ENCODE results near the gene MCF2L2.
A peak's percentile ranks its signal among the peaks of the same experiment; 100 is the strongest.
"Not testable (repeated sequence)": the region's sequence is repeated elsewhere in the genome, so short reads cannot be mapped to it uniquely, and the experiment has no call there.

MCF2L2 gene

DNA sequence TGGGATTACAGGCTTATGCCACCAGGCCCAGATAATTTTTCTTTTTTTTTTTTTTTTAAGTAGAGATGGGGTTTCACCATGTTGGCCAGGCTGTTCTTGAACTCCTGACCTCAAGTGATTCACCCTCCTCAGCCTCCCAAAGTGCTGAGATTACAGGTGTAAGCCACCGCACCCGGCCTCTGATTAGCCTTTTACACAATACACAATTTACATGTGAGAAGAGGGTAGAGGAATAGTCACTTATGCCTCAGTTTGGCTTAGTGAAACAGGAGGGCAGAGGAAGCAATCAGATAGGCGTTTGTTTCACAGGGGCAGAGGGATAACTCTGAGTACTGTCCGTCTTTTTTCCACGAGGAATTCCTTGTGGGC lies 56.8 kb downstream of the MCF2L2 start:
- not testable (repeated sequence) for DNase-seq

DNA sequence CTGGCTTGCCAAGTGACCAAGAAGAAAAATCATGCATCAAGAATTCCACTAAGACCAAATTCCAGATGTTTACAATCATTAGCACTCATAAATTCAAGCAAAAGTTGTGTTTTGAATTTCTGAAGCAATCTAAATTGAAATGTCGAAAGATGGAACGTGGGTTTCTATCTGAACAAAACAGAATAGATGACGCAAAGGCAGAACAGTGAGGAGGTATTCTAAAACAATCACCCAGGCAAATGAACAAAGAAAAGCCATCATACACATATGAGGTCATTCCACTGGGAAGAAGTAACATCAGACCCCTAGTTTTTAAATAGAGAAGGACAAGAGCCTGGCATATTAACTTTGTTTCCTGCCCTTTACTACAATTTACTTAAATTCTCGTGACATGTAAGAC lies 58.0 kb downstream of the MCF2L2 start:
- no peak for DNase-seq

DNA sequence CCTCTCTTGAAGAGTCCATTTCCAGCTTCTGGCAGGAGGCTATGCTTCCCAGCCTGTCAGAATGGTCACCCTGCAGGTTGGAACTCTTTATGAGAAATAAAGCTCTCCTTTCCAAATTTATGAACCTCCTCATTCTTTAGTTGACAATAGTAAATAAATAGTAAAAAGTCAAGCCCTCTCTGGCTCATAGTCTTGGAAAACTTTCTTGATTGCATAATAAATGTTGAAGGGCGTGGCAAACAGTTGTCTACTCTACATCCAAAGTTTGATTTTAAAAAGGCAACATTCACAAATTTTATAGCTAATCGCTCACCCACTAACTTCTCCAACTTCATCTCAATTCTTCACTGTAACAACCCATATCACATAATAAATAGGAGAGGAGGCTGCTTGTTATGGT lies 58.8 kb downstream of the MCF2L2 start:
- no peak for DNase-seq

DNA sequence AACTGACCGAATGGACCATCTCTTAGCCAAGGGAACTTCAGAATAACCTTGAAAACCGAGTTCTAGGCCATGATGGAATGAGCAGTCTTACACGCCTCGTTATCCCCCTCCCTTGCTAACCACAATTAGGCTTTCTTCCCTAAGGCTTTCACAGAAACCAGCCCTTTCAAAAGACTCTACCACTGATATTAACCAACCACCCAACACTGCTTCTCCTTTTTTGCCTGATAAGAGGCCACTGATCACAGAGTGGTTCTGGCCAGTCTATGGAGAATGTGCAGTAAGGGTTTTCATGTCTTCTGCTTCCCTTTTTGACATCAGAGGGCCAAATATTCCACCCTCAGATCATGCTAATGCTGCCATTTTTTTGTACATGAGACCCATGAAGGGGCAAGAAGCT lies 59.3 kb downstream of the MCF2L2 start:
- DNase-seq = peak in 1 of 51 donors; percentile 5

DNA sequence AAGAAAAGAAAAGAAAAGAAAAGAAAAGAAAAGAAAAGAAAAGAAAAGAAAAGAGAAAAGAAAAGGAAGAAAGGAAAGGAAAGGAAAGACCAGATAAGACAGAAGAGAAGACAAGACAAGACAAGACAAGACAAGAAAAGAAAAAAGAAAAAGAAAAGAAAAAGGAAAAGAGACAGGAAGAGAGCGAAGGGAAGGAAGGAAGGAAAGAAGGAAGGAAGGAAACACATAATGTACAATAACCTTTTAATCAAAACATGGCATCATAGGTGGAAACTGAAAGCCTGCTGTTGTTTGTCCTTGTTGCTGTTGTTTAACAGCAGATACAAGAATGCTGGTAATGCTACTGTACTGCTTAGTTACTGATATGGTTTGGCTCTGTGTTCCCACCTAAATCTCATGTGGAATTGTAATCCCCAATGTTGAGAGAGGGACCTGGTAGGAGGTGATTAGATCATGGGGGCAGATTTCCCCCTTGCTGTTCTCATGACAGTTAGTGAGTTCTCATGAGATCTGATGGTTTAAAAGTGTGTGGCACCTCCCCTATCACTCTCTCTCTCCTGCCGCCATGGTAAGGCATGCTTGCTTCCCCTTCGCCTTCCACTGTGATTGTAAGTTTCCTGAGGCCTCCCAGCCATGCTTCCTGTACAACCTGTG lies 67.3 kb downstream of the MCF2L2 start:
- no peak for DNase-seq

DNA sequence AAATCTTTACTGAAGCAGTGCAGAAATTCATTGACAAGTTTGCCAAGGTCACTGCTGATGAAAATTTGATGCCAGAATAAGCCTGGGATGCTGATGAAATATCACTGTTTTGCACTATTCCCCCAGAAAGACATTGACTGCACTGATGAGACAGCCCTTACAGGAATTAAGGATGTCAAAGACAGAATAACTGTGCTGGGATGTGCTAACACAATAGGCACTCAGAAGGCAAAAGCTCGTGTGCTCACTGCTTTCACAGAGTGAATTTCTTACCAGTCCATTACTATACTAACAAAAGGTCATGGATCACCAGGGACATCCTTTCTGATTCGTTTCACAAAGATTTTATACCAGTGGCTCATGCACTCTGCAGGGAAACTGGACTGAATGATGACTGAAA lies 69.4 kb downstream of the MCF2L2 start:
- DNase-seq = no peak

DNA sequence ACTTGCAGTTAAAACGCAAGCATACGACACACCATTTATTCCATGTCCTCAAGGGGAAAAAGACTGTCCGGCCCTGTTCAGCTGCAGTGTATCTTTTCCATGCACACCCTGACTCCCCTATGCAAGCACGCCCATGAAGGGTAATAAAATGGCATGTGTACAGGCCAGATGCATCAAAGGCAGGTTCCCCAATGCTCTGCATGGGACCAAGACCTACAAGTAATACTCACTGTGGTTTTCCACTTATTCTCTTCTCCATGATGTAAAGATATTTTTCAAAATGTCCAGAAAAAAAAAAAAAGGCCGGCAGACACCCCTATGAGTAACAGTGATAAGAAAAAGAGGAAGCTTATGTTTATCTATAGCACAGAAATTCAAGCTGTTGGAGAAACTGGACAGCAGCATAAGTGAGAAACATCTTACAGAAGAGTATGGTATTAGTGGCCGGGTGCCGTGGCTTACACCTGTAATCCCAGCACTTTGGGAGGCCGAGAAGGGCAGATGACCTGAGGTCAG lies 70.8 kb downstream of the MCF2L2 start:
- no peak for DNase-seq

DNA sequence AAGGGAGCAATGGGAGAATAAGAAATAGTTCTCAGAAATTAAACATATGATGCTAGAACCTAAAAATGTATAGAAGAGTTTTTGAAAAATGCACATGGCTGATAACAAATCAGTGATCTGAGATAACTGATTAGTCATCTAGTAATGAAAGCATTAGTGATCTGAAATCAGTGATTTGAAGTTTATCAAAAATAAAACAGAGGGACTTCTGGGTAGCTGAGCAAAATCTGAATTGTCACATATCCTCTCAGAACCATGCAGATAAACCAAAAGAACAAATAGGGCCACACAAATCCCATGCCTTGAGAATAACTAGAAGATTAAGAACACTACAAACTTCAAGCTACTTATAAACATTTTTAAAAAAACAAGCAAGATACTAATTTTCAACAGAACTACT lies 71.5 kb downstream of the MCF2L2 start:
- no peak for DNase-seq

DNA sequence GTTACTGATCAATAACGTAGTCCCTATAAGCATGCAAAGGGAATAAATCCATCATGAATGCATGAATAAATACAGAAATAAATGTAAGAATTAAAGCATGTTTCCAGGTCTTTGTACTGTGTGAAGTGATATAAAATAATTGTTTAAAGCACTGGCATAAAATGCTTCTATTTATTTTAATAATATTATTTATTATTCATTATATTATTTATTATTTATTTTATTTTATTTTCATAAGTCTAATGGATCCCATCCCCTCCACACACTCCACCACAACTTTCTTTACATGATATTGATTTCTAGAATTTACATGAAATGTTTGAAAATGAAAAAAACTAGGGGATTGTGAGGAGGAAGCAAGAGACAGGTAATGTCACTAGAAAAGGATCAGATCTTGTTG lies 73.5 kb downstream of the MCF2L2 start:
- DNase-seq = no peak

DNA sequence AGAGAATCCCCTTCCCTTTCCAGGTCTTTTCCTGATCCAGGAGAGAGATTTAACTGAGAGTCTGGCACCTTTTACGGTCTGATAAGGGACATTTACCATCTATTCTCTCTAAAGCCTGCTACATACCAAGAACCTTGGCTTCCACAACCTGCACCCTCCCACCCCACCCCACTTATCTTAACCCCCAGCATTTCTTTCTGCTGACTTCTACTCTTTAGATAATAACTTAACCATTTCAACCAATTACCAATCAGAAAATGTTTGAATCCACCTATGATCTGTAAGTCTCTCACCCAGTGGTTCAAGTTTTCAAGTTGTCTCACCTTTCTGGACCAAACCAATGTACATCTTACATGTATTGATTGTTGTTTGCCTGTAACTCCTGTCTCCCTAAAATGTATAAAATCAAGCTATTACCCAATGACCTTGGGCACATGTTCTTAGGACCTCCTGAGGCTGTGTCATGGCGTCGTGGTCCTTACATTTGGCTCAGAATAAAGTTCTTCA lies 74.0 kb downstream of the MCF2L2 start:
- no peak for DNase-seq

DNA sequence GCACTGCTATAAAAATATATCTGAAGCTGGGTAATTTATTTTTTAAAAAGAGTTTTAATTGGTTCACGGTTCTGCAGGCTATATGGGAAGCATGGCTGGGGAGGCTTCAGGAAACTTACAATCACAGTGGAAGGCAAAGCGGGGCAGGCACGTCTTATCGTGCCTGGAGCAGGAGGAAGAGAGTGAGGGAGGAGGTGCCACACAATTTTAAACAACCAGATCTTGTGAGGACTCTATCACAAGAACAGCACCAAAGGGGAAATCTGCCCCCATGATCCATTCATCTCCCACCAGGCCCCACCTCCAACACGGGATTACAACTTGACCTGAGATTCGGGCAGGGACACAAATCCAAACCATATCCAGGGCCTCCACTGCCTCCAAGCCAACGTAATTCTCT lies 75.0 kb downstream of the MCF2L2 start:
- DNase-seq = no peak

DNA sequence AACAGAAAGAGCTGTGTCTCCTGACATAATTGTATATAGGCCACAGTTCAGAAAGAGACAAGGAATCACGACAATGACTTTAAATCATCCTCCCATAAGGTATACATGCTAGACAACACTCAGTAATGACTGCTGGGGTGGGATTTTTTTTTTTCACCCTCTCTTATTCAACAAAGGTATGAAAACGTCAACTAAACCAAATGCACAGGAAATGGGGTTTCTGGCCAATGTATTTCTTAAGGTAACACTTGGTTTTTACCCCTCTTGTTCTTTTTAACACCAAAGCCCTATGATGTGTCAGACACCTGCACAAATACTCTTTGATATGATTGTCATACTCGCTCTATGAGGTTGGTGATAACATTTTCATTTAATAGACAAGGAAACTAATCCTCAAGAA lies 78.3 kb downstream of the MCF2L2 start:
- no peak for DNase-seq

DNA sequence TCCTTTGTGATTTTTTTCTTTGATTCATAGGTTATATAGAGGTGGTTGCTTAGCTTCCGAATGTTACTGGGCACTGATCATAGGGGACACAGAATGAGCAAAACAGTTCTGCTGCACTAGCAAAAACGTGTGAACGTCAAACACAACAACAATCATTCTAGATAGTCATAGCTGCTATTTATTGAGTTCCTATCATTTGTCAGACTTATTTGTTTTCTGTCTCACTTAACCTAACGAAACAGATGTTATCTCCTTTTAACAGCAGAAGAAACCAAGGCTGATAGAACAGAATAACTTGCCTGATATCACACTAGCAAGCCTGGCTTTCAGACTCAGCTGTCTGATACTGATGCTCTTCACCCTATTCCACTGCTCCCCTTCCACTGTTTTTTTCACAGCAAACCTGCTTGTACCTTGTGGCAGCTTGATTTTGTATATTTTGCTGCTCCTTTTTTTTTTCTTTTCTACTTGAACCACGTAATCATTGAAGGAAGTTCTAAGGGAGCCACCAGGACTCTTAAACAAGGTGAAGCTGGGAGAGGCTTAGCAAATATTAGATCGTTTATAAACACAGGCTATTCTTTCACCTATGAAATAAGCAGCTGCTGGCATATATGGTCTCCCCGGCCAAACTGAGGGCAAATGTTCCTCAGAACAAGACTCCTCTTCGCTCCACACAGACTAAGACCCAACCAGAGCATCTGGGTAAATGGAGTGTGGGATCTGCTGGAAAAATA lies 78.8 kb downstream of the MCF2L2 start:
- DNase-seq = no peak

DNA sequence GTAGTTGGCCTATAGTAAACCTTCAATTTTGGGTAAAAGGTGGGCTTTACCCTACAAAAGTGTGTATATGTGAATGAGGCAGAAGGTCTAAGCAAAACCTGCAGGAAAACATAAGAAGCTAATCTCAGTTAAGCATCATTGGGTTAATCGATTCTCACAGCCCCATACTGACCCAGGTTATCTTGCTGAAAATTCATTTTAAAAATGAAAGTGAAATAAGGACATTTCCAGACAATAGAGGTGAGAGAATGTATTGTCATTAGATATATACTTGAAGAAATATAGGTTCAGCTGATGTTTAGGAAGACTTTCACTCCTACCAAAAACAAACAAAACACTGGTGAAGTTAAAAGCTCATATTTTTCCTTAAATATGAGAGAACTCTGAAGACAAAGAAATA lies 85.6 kb downstream of the MCF2L2 start:
- DNase-seq = no peak

DNA sequence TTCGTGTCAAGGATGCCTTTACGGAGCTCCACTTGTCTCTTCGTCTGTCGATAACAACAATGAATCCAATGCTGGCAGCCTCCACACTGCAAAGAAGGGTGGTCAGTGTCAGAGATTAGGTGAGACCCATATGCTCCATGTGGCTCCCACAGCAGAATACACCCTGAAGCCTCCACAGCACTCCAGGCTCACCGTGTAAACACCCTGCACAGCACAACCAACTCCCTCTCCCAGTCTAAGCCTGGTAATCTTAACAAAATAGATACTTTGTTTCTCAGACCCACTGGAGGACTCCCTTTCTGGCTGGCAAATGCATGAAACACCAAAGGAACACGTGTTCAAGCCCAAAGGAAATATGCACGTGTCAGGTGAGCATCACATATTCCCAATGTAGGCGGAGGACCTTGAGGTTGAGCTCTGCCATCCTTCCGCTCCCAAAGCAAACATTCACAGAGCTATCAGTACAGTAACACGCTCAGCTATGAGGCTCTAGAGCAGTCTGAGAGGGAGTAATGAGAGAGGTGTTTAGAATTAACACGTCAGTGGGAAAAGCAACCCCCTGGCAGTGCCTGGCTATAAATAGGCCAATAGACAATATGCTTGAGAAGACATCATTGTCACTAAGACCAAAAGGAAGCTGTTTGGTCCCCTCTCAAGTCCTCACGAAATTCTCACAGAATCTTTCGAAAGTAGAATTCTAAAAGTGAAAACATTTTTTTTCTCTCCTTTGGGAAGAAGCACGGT lies 86.7 kb downstream of the MCF2L2 start:
- no peak for DNase-seq

DNA sequence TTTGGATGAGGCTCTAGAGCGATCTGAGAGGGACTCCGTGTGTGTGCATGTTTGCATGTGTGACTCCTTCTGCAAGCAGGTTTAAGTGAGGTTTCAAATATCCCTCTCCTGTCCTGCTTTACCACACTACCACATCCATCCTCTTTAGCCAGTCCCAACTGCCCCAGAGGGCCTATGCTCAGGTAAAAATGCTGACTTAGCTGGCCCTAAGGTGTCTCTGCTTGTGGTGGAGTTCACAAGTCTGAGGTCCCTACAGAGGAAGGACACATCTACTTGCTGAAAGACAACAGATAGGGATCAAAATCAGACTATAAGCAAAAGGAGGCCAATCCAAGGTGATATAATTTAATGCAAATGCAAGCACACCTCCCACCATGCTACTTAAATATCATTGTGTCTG lies 88.2 kb downstream of the MCF2L2 start:
- DNase-seq = no peak

DNA sequence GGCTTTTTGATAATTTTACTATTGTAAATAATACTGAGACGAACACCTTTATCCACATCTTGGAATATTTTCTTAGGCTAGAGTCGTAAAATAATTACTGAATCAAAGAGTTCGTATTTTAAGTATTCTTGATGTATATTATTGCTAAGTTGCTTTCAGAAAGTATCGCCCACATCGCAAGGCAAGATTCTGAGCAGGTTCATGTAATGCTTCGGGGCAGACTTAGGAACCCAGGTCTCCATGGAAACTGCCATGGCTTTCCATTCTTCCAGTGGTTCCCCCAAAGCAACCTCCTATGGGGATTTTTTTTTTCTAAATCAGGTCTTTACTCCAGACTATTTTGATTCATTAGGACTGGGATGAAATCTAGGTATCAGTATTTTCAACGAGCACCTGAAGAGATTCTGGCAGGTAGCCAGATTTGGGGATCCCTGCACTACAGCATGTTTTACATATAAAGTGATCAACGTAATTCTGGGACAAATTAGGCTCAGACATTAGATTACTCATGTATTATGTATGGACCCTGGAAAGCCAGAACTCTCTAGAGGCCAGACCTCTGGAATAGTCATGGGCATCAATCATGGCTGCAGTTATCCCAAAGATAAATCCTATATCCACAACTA lies 88.8 kb downstream of the MCF2L2 start:
- no peak for DNase-seq

DNA sequence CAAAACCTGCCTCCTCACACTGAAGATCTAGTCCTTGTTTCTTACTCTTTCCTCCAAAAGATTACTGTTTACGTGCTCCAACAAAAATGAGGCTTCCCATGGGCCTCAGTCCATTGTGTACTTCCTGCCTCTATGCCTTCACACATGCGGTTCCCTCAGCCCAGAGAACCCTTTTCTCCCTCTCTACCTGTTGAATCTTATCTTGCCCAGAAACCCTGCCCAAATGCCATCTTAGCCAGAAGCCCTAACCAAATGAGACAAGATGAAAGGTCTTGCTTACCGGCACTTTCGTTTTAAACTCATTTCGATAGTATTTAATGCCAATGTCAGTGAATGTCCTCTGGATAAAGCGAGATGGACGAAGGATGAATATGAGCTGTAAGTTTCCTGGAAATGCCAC lies 89.9 kb downstream of the MCF2L2 start:
- no peak for DNase-seq

DNA sequence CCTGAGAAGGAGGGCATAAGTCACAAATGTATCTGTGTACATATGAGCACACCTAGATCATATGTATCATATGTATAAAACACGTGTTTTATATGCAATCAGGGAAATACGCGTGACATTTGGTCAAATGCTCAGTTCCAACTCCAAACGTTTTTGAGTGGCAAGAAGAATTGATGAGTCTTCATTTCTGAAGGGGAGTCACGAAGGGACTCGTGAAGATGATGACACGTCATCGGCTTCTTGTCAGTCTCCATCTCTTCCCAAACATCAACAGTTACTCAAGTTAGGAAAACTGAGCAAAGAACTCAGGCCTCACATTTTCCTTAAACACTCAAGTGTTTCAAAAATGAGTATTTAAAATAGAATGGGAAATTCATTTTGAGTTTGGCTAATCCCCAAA lies 95.9 kb downstream of the MCF2L2 start:
- no peak for DNase-seq

DNA sequence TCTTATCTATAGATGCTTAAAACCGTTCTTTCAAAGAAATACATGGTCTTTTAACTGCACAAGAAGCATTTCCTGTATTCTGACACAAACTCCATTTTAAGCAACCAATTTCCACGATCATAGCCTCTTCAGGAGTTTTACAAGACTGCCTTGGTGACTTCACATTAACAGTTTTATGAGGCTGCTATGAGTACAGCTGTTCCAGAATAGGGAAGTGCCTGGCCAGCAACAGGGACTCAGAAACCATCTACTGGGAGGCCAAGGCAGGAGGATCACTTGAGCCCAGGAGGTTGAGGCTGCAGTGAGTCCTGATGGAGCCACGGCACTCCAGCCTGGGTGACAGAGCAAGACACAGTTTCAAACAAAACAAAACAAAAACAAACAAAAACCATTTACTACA lies 96.9 kb downstream of the MCF2L2 start:
- no peak for DNase-seq

DNA sequence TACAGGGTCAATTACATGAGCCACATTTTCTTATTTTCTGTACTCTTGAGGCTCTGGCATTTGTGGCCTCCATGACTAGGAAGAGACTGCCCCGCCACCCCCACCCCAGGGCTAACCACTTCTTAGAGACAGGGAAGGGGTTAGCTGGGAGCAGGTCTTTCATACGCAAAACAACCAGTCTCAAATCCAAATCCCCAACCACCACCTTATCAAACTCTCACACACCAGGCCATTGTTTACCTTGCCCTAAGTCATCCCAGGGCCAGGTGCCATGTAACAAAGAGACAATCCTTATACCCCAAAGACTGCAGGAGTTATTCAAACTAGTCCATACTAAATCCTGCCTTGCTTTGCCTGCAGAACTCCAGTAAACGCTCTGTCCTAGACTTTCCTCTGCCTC lies 97.5 kb downstream of the MCF2L2 start:
- no peak for DNase-seq

DNA sequence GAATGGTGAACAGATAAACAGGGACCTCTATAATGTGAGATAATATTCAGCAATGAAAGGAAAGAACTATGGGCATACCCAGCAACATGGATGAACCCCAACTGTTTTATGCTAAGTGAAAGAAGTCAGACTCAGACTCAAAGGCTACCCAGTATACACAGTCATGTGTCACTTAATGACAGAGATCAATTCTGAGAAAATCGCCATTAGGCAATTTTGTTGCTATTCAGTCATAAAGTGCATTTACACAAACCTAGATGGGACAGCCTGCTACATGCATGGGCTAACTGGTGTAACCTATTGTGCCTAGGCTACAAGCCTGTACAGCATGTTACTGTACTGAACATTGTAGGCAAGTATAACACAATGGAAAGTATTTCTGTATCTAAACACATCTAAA lies 98.9 kb downstream of the MCF2L2 start:
- no peak for DNase-seq
